NCI-H69 (cell line): Measurements from ENCODE around the gene COL1A2.

ENCODE experiments used
- DNase-seq: peaks from one replicate; lab custom pipeline; 2025; lab: John Stamatoyannopoulos, UW

The COL1A2 gene

DNA sequence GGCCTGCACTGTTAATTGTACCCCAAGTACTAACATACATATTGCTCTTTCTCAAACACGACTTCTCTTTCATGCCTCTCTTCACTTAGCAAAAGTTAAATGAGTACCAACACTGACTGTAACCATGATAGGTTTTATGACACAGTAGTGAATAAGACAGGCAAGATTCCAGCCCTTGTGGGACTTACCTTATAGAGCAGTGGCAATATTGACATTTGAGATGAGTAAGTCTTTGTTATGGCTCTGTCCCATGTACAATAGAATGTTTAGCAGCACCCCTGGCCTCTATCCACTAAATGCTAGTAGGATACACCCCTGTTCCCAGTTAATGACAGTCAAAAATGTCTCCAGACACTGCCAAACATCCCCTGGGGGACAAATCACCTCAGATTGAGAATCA, 11.9 kb upstream of the COL1A2 start:
- peak; percentile 56 for DNase-seq

DNA sequence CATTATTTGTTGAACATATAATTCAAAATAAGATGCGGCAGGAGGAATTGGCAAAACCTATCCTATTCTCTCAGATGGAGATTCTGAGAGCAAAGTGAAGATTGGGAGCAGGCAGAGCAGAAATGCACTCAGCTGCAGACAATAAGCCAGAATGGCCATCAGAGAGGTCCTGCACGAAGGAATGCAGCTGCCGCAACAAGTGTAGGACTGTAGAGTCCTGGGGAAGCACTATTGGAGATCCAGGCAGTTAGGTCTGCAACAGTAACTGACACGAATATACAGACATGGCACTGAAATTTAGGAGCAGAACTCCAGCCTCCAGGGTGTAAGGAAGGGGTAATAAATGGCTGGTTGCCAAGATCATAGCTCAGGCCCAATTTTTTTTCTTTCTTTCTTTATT, 10.4 kb upstream of the COL1A2 start:
- DNase-seq = no peak

DNA sequence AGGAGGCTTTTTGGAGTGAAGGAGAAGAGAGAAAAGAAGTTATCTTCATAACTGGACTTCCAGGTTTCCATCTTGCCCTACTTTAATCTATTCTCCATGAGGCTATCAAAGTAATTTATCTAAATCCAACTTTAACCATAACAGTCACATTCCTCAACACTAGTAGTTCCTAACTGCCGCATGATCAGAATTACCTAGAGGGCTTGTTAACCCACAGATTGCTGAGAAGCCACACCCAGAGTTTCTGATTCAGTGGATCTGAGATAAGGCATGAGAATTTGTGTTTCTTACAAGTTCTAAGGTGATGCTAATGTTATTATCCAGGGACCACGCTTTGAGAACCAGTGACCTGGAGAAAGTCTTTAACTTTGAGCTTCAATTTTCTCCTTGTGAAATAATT, 8.3 kb upstream of the COL1A2 start:
- DNase-seq = no peak

DNA sequence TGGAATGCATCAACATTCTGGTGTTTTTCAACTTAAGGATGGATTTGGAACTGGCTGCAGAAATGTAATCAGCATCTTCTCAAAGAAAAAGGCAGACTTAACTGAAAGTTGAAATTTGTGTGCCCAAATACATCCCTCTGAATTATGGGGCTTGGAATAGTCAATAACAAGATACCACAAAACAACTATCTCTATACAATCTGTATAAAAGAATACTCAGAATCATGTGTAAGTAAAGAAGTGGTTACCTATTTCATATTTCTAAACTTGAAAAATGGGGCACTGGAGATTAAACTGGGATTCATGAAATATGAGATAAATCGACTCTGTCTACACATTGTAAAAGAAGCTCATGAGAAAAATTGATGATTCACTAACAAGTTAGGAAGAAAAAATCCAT, 6.2 kb upstream of the COL1A2 start:
- no peak for DNase-seq

DNA sequence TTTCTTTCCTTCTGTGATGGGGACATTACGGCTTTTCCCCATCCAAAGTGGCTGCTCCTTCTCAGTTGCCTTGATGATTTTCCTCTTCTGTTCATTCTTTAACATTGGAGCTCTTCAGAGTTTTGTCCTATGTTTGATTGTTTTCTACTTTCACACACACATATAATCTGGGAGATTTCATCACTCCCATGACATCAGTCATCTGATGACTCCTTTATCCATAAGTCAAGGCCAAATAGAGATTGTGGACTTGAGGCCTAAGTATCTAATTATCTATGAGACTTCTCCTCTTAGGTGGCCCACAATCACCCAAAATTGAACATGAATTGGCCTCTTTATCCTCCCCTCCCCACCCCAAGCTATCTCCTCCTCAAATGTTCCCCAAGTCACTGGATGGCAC, 5.3 kb upstream of the COL1A2 start:
- no peak for DNase-seq

DNA sequence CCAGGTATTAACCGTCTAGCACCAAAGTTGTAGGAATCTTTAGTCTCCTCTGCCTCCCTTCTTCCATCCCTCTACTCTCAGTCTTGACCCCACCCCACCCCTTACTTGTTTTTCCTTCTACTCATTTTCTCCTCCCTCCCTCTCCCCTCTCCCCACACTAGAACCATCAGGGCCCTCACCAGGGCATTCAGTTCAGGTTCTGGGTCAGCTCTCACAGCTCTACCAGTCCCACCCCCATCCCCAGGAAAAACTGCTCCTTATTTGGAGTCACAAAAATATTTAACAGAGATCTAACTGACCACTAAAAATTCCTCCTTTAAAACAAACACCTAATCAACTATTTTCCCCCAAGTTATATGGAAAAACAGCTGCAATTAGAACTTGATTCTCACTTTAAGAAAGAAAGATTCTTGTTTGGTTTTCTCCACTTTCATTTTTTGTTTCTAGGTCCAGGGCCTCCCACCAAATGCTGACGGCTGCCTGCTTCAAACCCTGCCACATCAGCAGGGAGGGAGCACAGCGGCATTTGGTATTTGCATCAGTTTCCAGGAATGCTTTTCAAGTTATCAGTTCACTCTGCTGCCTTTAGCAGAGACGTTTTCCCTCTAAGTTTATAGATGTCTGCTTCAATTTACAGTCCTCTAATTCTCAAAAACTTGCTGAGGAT, 2.8 kb upstream of the COL1A2 start:
- DNase-seq = peak; percentile 17

DNA sequence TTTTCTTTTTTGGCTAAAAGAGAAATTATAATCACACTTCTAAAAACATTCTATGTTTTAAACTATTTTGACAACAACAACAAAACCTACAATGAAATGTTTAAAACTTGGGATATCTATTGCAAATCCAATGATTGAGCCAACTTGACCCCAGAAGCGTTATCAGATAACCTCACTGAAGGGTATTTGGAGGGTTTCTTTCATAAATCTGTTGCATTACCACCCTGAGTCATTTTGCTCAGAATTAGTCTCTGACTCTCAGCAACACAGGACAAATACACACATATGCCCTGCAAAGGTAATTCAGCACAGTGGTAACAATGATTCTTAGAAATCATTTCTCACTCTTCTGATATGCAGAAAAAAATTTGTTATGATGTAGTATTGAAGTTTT, 2.3 kb upstream of the COL1A2 start:
- no peak for DNase-seq

DNA sequence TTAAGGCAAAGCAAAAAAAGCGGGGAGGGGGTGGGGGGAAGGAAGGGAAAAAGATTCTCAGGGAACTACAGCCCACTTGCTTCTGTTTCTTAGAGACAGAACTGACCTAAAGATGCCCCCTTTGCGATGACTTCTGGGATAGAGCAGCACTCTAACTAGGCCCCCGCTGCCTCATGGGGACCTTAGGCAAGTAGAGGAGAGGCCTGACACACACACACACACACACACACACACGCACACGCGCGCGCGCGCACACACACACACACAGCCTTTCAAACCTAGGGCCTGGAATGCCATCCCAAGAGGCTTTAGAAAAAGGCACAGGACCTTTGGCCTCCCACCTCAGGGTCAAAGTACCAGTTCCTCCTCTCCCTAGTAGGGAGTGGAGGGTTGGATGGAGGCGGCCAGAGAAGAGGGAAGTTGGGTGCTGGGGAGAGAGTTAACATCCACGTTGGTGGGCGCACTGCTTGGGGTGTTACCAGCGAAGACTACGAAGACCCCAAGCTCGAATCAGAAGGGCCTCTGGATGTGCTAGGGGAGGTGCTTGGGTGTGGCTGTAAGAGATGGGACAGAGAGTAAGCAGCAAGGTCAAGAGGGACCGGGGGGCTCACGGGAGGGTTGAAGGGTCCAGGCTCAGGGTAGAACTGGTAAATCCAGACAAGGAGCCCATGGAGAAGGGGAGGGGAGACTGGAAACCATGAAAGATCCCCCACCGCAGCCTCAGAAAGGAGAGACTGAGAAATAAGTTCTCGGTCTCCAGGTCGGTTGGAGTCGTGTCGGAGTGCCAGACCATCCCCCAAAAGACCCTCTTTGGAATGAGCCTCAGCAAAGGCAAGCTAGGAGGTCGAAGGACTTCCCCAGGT, 1.2 kb upstream of the COL1A2 start:
- no peak for DNase-seq

DNA sequence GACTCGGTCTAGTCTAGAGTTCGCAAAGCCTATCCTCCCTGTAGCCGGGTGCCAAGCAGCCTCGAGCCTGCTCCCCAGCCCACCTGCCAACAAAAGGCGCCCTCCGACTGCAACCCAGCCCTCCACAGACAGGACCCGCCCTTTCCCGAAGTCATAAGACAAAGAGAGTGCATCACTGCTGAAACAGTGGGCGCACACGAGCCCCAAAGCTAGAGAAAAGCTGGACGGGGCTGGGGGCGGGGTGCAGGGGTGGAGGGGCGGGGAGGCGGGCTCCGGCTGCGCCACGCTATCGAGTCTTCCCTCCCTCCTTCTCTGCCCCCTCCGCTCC, 622 bp upstream of the COL1A2 start:
- DNase-seq = peak; percentile 73

DNA sequence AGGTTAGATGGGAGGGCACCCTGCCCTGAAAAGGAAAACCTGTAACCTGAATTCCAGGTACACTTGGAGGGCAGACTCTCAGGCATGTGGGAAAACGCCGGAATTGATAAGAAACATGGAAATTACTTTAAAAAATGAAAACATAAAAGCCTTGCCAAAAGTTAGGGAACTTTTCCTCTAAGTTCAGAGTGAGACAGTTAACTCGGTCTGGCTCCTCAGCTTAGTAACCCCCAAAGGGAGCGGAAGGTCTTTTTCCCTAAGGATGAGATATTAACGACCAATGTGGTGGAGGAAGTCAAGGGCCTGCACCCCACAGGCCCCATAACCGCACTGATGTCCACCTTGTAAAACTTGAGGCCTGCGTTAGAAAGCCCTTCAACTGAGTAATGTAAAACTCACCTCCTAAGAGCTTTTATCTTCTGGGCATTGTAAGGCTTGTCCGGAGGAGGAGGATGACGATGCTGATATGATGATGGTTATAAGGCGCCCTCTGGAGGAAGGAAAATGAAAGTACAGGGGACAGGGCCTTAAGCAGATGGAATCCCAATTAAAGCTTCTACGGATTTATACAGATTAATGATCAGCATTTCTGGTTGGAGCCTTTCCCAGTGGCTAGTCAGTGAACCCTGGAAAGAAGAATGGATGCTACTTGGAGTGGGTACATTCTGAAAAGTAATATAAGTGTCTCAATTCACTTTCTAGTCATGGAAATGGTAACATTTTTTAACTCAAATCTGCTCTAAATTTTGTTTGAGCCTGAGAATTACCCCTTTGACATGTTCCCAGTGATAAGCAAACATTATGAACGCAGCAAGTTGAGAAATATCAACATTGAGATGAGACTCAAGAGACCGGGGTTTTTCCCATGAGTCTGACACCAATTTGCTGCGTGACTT, 694 bp downstream of the COL1A2 start:
- DNase-seq = peak; percentile 92

DNA sequence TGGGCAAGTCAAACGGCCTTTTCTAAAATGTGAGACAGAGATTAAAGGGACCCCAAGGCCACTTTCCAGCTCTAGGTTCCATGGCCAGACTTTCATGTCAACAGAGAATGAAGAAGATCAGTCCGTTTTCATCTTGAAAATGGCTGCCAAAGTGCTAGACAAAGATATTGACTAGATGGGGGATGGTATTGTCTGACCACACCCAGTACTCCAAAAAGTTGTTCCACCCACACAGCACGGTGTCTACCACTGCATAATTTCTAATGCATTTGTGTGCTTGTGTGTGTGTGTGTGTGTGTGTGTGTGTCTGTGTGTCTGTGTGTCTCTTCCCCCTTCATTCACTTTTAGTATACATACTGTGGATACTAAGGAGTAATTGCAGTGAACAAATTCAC, 1.3 kb downstream of the COL1A2 start:
- peak; percentile 93 for DNase-seq

DNA sequence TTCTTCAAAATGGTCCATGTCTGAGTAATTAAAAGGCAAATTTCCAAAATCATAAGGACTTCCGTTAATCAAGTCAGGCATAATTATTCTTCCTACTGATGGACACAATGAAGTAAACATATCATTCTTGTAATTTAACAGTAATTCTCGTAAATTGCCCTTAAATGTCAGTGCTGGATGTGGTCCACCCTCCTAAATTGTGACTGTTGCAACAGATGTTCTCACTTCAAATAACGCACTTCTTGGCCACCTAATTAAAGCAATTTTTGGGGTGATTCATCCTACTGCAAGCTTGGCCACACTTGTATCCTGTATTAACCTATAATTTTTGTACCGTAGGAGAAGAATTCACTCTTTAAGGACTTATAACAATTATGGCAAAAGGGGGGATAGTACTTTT, 1.9 kb downstream of the COL1A2 start:
- peak; percentile 94 for DNase-seq

DNA sequence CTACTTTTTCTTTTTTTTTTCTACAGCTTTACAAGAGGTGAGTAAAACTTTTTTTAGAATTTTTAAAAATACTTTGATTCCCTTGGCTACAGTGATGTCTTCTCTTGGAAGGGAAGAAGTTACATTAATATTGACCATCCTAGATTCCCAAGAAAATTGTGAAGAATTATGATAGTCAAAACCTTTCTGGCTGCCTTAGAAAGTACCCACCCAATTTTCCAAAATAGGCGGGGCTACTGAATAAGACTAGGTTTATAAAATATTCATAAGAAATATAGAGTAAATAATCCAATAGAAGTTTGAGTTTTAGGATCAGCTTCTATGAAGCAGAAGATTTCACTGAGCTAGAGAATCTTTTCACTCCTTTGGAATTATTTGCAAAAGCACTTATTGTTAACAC, 3.0 kb downstream of the COL1A2 start:
- DNase-seq = peak; percentile 29

DNA sequence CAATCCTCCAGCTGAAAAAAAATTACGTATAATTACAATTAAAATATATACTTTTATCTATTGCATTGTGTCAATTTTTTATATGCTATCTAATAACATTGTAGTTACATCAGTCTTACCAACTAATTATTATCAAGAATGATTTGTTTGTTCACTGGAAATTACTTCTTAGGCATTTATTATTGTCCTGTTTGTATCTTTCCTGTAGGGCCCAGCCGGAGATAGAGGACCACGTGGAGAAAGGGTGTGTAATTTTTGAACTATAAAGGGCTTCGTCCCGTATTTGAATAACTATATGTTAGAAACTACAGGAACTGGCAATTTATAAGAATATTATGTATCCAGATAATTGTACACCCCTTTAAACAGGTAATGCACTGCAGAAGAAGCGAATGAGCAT, 4.1 kb downstream of the COL1A2 start:
- peak; percentile 28 for DNase-seq

DNA sequence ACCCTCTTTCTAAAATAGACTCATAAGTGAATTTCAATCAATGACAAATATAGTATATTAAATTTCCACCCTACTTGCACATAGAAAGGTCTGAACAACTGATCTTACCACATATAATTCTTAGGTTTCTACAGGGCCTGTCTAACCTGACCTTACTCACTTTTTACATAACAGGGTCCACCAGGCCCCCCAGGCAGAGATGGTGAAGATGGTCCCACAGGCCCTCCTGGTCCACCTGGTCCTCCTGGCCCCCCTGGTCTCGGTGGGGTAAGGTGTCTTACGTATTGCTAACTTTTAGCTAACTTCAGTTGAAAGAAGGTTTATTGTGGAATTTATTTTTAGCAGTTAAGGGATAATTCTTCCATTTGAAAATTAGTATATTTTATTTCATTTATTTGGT, 5.3 kb downstream of the COL1A2 start:
- no peak for DNase-seq

DNA sequence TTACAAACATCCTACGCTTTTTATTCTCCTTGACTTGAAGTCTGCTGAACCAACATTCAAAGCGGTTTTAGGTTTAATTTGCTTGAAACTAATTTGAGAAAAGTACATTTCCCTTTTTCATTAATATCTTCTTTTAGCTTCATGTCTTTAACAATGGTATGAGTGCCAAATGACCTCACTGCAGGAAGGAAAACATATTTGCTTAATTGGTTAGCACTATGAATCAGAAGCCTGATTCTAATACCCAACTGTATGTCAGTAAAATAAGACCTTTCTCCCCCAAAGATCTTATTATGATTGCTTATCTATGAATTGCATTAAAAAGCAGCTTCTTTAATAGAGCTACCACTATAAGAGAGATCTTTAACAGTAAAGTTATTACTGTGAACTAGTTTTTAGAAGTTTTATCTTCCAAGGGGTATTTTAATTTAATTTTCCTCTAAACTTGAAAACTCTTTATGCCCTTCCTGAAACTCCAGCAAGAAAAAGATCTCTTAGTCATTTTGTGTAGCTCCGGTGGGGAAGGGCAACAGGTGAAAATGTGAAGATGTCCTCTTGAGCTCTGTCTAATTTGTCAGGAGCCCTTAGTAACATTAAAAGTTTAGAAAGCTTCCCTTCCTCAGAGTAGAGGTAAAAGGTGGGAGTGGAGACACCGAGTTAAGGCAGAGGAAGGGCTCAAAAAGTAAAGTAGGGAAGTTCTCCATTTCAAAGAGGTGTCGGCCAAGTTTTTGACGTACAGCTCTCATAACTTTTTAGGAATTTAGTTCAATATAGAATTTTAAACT, 6.1 kb downstream of the COL1A2 start:
- peak; percentile 62 for DNase-seq

DNA sequence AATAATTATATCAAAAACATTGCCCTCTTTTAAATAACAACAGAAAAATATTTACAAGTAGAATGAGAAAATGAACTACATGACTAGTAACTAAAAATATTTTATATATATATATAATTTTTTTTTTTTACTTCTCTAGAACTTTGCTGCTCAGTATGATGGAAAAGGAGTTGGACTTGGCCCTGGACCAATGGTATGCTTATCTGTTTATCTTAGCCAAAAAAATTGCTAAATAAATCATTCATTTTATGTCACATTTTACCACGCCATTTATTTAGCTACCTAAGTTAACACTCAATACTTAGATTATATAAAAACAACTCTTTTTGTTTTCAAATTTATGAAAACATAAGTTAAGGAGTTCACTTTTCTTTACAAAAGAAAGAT, 6.7 kb downstream of the COL1A2 start:
- DNase-seq = no peak

DNA sequence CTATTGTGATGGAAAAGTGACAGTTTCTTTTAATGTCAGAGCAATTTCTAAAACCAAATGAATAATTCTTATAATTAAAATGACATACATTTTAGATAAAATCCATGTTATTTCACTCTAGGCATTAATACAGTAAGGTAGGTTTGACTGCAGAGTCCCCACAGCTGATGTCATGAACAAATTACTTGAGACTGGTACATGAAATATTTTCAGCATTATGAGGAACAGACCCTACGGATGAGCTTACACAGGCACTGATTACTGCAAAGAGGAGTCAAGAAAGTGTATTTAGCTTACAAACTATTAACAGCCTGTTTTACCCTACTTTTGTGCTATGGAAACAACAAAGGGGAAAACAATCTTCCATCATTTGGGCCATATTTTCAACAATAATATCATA, 8.9 kb downstream of the COL1A2 start:
- no peak for DNase-seq

DNA sequence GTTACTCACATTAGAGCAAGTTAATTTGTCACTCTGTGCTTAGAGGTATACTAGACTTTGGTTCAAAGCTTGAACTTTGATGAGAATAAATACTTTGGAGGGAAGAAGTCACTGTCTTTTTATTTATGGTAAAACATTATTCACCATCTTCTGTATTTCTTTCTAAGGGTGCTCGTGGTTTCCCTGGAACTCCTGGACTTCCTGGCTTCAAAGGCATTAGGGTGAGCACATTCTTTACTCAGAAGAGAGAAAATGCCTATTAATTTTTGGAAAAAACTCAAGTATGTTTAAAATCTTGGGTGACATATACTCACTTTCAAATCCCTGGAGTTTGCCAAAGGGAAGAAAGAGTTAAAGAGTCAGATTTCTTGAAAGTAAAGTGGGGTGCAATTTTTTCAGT, 10.8 kb downstream of the COL1A2 start:
- DNase-seq = no peak

DNA sequence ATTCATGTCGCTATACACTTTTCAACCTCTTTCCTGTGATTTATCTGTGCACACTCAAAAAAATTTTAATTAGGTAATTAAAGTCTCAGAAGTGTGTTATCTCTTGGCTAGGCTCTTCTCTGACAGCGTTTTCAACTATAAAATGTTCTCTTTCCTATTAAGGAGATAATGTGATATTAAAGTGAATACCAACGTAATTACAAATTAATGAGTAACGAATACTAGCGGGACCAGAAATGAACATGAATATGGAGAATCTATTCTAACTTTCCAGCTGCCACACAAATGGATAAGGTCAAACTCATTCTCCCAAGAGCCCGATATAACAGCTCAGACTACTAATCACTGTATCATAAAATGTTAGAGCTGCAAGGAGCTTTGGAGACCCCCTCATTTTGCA, 12.0 kb downstream of the COL1A2 start:
- no peak for DNase-seq

DNA sequence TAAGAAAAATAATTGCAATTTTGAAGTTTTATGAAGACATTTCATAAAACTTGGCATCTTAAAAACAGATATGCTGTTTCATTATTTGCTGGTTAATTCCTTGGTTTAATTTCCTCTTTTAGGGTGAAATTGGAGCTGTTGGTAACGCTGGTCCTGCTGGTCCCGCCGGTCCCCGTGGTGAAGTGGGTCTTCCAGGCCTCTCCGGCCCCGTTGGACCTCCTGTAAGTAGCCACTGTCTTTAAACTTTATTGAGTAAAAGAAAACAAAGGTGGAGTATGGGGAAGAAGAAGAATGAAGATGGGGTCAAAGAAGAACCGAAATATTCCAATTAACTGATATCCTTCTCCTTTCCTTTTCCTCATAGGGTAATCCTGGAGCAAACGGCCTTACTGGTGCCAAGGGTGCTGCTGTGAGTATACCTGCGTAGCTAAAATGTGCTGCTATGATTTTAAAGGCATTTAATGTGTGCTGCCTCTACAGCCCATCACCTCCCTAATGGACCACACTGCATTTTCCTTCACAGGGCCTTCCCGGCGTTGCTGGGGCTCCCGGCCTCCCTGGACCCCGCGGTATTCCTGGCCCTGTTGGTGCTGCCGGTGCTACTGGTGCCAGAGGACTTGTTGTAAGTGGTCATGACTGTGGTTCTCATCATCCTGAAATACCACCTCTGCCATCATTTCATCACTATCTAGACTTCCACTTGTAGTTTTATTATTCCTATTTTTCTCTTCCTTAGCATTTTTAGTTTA, 14.7 kb downstream of the COL1A2 start:
- DNase-seq = no peak
